ENCODE data around the gene CATSPER1.

DNA sequence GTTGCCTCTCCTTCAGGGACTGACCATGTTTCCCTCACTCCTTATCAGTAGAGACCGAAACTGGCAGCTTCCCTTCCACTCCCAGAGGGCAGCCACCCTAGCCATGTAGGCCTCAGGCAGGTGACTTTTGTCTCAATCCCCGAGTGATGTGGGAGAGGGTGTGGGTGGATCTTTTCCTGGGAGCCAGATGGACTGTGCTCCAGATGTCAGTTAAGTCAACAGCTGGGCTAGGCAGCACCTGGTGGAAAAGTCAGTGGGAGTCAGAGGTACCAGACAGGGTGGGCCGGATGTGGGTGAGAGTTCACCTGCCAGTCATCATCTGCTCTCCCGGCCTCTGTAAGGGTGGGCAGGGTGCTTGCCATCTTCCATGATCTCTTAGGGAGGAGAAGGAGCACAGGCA is 22.1 kb downstream of the CATSPER1 start:
- TF ChIP-seq, protein P1, sequence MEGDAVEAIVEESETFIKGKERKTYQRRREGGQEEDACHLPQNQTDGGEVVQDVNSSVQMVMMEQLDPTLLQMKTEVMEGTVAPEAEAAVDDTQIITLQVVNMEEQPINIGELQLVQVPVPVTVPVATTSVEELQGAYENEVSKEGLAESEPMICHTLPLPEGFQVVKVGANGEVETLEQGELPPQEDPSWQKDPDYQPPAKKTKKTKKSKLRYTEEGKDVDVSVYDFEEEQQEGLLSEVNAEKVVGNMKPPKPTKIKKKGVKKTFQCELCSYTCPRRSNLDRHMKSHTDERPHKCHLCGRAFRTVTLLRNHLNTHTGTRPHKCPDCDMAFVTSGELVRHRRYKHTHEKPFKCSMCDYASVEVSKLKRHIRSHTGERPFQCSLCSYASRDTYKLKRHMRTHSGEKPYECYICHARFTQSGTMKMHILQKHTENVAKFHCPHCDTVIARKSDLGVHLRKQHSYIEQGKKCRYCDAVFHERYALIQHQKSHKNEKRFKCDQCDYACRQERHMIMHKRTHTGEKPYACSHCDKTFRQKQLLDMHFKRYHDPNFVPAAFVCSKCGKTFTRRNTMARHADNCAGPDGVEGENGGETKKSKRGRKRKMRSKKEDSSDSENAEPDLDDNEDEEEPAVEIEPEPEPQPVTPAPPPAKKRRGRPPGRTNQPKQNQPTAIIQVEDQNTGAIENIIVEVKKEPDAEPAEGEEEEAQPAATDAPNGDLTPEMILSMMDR (conservative IDR thresholded peaks at IDR 0.05): no peak
- no peak for TF ChIP-seq EZH2 (IDR thresholded peaks at IDR 0.05; ENCODE audit: low read depth)
